ENCODE results near the gene GALM.
"Not testable (repeated sequence)": the region's sequence is repeated elsewhere in the genome, so short reads cannot be mapped to it uniquely, and the experiment has no call there.

Gene GALM

DNA sequence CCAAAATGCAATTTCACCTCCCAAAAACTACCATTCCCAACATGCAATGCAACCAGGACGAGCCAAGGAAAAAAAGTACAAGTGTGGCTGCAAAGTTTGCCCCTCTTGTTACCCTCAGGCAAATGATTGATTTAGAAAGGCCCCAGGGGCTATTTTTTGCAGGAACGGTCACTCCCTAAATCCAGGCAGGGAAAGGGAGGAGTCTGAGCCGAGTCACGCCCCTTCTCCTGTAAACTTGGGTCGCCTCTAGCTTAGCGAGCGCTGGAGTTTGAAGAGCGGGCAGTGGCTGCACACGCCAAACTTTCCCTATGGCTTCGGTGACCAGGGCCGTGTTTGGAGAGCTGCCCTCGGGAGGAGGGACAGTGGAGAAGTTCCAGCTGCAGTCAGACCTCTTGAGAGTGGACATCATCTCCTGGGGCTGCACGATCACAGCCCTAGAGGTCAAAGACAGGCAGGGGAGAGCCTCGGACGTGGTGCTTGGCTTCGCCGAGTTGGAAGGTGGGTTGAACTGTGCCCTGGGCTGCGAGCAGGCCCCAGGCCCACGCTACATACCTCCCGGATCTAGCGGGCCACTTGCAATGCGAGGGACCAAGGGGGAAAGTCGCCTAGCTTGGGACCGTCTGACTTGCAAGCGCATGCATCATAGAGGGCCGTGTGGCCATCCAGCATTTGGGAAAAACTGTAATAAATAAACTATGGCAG, at the start of gene GALM:
Gene GALM, plus strand, starts transcription at position 261 of the 702 bp plus-strand sequence. Its CDS starts 48 bp downstream, at position 309.
- DNase-seq (ENCODE audit: low read depth): peak; percentile 50

DNA sequence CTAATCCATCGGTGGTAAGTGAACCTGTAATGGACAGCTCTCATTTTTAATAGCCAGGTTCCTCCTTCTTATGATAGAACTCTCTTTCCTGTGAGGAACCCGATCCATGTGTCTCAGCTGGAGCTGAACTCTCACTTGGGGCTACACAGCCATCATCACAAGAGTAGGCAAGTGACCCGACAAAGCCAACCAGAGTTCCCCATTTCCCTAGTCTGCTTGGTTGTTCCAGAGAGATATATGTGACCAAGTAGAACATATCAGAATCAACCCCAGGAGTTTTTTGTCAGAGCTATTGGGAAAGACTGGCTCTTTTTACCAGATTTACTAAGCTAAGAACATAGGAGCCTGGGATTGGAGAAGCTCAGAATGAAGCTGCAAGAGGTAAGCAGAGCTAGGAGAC, 48.6 kb upstream of the GALM start:
- no peak for DNase-seq (ENCODE audit: low read depth)

DNA sequence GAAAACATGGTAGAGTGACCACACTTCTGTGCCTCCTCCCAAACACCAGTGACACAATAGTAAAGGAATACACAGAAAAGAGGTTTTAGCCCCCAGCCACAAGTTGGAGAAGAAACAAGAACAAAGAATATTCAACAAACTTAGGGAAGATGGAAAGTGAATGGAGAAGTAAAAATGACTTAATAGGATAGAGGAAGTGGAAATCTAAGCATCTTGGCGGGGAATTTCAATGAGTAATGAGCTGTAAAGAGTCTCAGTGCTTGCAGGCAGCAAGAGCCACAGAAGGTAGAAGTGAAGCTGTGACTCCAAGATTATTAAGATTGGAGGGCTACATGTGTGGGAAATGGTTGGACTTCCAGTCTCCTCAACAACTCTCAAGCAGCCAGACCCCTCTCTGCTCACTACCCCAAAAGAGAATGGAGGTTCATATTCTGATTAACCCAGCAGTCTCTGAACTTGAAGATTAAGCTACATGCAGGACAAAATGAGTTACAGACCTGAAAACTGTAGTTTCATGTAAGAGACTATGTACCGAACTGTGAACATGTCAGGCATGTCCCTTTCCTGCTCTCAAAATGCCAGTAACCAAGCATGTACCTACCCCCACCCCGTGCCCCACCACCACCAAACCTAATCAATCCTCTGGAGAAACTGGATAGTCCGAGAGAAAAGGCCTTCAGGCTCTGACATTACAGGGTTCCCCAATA, 46.3 kb upstream of the GALM start:
- DNase-seq (ENCODE audit: low read depth): no peak

DNA sequence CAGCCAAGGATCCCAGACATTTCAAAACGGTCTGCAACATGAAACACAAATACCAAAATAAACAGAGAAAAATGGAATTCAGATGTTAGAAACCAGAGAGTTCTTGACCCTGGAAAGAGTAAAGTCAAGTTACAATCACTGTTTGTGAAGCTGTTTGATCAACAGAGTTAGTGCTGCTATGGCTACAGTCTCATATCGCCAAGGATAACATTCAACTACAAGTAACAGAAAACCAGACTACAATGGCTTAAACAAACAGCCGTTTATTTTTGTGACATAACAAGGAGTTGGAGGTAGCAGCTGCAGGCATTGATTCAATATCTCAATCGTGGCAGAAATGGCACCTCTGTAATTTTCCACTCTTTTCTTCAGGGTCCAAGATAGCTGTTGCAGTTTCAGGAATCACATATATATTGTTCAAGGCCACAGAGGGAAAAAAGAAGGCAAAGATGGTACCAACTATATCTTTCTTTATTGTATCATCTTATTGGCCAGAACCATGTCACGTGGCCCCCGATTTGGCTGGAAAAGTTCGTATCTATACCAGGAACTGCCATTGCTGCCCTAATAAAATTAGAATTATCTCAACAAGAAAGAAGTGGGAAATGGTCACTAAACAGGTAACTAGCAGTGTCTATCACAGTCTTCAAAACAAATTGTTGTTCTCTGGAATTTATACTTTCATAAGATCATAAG, 45.5 kb upstream of the GALM start:
- DNase-seq (ENCODE audit: low read depth): no peak

DNA sequence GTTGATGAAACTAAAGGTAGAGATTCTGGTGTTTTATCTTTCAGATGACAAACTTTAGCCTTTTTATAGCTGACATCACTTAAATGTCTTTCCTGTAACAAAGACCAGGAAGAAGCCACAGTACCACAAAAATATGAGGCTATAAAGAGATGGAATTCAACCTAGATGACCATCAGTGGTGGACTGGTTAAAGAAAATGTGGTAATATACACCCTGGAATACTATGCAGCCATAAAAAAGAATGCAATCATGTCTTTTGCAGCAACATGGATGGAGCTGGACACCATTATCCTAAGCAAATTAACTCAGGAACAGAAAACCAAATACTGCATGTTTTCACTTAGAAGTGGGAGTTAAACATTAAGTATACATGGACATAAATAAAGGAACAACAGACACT, 44.9 kb upstream of the GALM start:
- no peak for DNase-seq (ENCODE audit: low read depth)

DNA sequence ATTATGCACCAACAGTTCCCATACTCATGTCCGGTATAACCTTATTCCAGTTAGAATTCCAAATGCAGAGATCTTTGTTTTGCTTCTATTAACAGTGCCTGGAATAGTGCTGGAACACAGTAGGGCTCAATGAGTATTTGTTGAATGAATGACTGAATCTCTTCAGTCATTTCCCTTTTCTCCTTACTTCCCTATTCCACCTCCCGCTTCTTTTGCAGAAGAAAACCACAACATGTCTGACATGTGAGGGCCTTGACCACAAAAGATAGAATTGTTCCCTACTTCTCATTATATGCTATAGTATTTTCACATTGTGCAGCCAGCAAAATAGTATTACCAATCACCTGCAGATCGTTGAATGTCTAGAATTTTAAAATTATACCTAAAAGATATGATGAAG, 43.7 kb upstream of the GALM start:
- no peak for DNase-seq (ENCODE audit: low read depth)

DNA sequence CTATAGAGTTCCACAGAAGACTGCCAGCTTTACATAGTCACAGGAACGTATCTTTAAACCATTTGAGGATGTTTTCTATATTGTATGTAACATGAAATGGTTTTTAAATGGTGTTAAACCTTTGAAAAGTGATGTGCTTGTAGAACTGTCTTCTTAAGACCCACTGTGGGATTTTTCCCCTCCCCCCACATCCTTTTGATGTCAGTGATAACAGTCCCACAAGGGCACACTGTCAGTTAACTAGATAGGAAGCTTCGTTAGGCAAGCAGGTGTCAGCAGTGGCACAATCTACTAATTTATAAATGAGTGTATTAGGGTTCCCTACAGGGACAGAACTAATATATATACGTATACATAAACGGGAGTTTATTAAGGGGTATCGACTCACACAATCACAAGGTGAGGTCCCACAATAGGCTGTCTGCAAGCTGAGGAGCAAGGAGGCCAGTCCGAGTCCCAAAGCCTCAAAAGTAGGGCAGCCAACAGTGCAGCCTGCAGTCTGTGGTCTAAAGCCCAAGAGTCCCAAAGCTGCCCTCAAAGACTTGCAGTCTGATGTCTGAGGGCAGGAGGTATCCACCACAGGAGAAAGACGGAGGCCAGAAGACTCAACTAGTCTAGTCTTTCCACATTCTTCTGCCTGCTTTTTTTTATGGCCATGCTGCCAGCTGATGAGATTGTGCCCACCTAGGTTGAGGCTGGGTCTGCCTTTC, 39.4 kb upstream of the GALM start:
- DNase-seq (ENCODE audit: low read depth): no peak

DNA sequence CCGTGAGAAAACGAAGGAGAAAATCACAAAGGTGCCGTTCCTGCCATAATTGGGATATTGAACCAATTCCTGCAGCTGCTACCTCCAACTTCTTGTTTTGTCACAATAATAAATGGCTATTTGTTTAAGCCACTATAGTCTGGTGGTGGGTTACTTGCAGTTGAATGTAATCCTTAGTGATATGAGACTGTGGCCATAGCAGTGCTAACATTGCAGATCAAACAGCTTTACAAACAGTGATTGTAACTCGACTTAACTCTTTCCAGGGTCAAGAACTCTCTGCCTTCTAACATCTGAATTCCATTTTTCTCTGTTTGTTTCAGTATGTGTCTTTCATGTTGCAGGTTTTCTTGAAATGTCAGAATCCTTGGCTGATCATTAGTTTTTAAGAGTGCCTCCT, 38.5 kb upstream of the GALM start:
- no peak for DNase-seq (ENCODE audit: low read depth)

DNA sequence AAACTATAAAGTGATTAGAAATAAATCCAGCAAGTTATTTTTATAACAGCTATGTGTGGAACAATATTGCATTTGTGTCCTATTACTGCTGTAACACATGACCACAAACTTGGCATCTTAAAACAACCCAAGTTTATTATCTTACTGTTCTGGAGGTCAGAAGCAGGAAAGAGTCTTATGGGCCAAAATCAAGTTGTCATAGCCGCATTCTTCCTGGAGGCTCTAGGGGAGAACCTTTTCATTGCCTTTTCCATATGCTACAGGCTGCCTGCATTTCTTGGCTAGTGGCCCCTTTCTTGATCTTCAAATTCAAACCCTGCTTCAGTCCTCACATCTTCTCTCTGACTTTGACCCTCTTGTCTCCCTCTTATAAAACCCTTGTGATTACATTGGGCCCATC, 36.2 kb upstream of the GALM start:
- no peak for DNase-seq (ENCODE audit: low read depth)

DNA sequence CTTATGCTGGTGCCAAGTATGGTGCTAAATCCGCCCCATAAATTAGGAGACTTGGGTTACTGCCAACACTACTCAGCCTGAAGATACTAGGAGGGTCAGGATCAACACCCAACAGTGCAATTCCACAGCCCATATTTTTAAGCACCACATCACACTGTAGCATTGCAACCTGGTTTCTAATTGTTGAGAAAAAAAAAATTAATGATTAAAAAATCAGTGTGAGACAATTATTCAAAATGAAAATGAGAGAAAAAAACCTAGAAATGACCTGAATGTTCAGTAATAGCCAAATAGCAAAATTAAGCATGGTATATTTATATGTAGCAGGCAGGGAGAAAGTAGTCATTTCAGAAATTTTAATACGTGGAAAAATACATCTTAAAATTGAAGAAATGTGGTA, 33.9 kb upstream of the GALM start:
- DNase-seq (ENCODE audit: low read depth): no peak

DNA sequence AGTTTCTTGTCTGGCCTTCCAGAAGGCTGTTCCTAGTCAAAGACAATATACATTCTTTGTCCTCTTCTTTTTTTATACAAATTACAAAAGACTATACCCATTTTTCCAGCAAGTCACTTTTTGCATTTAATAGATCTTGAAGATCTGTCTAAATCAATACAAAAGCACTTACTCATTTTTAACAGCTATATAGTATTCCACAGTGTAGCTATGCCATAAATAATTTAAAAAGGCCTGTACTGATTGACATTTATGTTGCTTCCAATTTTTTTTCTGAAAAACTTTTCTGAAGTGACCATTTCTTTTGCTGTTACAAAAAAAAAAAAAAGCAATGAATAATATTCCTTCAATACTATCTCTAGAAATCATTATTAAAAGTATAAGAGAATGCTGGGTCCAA, 32.9 kb upstream of the GALM start:
- DNase-seq (ENCODE audit: low read depth): no peak

DNA sequence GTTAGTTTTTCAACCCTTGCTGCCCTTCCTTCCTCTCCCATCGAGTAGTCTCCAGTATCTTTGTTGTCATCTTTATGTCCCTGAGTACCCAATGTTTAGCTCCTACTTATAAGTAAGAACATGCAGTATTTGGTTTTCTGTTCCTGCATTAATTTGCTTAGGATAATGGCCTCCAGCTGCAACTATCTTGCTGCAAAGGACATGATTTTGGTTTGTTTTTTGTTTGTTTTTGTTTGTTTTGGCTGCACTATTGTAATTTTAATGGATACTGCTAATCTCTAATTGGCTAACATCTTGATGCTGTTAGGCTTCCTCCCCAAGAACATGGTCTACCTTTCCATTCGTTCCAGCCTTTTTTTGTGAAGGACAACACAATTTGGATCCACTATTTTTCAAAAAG, 32.0 kb upstream of the GALM start:
- no peak for DNase-seq (ENCODE audit: low read depth)

DNA sequence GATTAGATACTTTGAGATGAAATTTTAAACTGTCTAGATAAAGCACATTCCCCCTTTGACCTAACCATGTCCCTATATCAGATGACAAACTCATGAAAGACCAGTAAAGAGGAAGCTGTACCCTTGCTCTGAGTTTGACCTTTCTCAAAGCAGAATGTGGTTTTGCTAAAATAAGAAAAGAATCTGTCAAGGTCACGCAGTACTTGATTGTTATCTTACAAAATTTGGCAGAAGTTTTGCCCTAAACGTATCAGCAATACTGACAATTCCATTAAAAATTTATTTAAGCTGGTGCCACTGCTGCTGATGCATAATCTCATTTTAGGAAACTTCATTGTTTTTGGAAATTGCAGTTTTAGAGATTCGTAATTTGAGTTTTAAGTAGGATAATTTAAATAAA, 31.2 kb upstream of the GALM start:
- no peak for DNase-seq (ENCODE audit: low read depth)

DNA sequence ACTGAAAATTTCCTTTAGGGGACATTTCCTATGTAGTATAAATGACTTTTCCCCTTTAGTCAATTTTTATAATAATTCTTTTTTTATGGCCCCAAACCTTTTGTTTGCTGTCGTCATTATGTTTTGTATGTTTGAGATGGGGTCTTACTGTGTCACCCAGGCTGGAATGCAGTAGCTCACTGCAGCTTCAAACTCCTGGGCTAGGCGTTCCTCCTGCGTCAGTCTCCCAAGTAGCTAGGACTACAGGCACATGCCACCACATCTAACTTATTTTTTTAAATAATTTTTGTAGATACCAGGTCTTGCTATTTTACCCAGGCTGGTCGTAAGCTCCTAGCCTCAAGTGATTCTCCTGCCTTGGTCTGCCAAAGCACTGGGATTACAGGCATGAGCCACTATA, 30.8 kb upstream of the GALM start:
- no peak for DNase-seq (ENCODE audit: low read depth)

DNA sequence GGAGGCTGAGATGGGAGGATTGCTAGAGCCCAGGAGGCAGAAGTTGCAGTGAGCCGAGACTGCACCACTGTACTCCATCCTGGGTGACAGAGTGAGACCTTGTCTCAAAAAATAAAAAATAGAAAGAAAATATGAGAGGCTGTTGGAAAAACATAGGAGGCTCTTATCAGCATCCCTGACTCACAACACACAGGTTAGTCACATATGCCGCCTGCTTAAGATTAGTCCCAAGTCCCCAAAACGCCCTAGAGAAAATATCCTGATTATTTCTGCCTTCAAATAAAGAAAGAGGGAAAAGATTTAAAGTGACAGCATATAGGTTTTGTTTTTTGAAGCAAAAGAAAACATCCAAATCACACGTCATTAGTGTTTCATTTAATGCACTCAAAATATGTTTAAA, 29.8 kb upstream of the GALM start:
- no peak for DNase-seq (ENCODE audit: low read depth)

DNA sequence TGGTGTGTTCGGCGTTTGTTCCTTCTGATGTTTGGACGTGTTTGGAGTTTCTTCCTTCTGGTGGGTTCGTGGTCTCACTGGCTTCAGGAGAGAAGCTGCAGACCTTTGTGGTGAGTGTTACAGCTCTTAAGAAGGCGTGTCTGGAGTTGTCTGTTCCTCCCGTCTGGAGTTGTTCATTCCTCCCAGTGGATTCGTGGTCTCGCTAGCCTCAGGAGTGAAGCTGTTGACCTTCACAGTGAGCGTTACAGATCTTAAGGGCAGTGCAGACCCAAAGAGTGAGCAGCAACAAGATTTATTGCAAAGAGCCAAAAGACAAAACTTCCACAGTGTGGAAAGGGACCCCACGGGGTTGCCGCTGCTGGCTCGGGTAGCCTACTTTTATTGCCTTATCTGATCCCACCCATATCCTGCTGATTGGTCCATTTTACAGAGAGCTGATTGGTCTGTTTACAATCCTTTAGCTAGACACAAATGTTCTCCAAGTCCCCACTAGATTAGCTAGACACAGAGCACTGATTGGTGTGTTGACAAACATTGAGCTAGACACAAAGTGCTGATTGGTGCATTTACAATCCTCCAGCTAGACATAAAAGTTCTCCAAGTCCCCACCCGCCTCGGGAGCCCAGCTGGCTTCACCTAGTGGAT, 23.4 kb upstream of the GALM start:
- not testable (repeated sequence) for DNase-seq (ENCODE audit: low read depth)

DNA sequence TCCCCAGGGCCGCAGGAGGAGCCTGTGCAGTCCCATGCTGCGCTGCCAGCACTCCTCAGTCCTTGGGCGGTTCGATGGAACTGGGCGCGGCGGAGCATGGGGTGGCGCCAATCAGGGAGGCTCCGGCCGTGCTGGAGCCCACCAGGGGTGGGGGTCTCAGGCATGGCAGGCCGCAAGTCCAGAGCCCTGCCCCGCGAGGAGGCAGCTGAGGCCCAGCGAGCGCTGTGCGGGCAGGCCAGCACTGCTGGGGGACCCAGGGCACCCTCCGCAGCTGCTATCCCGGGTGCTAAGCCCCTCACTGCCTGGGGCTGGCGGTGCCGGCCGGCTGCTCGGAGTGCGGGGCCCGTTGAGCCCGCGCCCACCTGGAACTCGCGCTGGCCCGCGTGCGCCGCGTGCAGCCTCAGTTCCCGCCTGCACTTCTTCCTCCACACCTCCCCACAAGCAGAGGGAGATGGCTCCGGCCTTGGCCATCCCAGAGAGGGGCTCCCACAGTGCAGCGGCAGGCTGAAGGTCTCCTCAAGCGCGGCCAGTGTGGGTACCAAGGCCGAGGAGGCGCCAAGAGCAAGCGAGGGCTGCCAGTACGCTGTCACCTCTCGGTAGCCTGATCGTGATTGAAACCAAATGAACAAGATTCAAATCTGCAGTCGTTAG, 22.8 kb upstream of the GALM start:
- DNase-seq (ENCODE audit: low read depth): no peak

DNA sequence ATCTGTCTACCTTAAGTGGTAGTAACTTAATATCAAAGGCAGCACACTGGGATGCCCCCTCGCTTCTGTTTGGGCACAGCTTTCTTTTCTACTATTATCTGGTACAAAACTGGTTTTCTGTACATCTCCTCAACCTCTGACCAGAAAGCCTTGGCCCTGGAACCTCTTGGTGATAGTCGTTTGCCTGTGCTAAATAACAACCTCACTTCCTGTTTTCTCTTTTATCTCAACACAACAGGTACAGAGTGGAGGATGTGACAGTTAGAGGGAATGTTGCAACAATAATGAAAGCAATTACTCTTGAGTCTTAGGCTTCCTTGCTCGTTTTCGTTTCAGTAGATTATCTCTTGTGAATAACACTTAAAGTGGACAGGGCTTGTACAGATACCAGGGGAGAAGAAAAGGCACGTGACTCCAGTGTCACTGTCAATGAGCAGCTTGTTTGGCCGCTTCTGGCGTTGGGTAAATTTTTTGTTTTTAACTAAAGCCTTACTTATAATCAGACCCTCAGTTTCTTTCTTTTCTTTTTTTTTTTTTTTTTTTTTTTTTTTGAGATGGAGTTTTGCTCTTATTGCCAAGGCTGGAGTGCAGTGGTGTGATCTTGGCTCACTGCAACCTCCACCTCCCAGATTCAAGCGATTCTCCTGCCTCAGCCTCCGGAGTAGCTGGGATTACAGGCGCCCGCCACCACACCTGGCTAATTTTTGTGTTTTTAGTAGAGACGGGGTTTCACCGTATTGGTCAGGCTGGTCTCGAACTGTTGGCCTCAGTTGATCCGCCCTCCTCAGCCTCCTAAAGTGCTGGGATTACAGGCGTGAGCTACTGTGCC, 22.0 kb upstream of the GALM start:
- DNase-seq (ENCODE audit: low read depth): not testable (repeated sequence)

DNA sequence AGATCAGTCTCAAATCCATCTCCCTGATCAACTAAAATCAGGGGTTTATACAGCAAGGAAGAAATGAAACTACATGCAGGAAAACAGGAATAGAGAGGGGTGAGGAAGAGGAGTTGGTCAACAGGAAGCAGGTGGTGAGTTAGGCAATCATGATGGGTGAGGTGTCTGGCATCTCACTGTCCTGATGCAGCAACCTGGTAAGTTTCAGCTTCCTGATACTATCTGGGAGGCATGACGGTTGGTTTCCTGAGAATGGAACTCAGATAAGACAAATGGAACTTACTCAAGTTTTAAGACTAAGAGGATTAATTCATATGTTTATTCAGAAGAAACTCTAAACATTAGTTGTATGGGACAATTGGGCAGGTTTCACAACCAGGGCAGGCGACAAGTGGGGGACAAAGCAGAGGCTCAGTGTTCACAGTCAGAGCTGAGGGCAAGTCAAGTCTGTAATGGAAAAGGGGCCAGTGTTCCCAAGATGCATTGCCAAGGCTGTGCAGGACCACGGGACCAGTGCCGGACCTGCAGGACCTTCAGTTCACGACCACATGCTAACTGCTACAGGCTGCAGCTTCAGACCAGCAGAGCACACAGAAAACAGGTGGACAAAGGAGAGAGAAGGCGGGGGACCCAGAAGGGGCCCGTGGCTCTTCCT, 17.7 kb upstream of the GALM start:
- no peak for DNase-seq (ENCODE audit: low read depth)

DNA sequence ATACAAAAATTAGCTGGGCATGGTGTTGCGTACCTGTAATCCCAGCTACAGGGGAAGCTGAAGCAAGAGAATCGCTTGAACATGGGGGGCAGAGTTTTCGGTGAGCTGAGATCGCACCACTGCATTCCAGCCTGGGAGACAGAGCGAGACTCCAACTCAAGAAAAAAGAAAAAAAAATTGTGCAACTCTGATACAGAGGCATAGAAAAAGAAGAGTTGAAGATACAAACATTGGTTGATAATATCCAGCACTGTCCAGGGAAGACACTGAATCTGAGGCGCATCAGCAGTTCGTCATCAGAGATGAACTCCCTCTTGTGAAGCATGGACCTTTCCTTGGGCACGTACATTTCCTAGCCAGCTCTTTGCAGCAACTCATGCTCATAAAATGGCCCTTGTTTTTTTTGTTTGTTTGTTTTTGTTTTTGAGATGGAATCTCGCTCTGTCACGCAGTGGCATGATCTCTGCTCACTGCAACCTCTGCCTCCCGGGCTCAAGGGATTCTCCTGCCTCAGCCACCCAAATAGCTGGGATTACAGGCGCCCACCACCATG, 16.7 kb upstream of the GALM start:
- no peak for DNase-seq (ENCODE audit: low read depth)
